MM.1S (cell line): ENCODE data around the gene NCOA3.

Experiments
- EZH2phosphoT487 ChIP-seq: fragments of 300-600 bp; sonication (generic); IDR thresholded peaks from 2 replicates; pipeline ENCODE4 v1.6.1; 2018; ENCODE audit warnings: antibody characterized with exemption, low read length
- TF ChIP-seq, protein P1 (sequence below): fragments of 300-600 bp; sonication (generic); IDR thresholded peaks from 2 replicates; pipeline ENCODE4 v1.5.1; 2016; ENCODE audit warnings: antibody characterized with exemption, low read length, mixed read lengths

DNA sequence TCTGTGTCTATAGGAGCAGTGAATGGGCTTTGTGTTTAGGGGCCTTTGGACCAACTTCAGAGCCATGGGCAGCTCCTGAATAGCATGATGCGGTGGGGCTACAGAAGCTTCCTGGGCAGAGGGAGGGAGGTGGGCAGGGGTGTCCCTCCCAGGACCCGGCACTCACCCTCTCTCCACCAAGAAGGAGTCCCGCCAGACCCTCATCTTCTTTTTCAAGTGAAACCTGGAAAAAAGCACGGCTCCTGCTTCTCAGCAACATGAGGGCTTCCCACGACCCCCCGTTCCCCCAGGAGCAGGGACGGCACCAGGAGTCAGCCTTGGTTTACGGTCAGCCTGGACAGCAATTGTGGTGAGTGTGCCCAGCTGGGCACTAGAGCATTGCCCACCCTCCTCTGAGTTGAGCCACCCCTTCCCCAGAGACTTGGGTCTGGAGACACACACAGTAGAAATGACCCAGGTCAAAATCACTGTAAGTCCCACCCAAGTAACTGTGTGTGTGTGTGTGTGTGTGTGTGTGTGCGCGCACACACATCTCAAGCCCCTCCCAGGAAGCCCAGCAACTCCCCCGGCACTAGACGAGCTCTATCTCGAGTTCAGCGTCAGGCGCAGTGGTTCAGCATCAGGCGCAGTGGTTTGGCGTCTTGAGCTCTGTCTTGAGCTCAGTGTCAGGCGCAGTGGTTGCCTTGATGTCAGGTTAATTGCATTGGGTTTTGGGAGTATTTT, 175.4 kb downstream of the NCOA3 start:
- TF ChIP-seq, protein P1, sequence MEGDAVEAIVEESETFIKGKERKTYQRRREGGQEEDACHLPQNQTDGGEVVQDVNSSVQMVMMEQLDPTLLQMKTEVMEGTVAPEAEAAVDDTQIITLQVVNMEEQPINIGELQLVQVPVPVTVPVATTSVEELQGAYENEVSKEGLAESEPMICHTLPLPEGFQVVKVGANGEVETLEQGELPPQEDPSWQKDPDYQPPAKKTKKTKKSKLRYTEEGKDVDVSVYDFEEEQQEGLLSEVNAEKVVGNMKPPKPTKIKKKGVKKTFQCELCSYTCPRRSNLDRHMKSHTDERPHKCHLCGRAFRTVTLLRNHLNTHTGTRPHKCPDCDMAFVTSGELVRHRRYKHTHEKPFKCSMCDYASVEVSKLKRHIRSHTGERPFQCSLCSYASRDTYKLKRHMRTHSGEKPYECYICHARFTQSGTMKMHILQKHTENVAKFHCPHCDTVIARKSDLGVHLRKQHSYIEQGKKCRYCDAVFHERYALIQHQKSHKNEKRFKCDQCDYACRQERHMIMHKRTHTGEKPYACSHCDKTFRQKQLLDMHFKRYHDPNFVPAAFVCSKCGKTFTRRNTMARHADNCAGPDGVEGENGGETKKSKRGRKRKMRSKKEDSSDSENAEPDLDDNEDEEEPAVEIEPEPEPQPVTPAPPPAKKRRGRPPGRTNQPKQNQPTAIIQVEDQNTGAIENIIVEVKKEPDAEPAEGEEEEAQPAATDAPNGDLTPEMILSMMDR, result no peak
- TF ChIP-seq EZH2phosphoT487, result no peak
